Cardiac muscle cell (in vitro differentiated cells and primary cell): ENCODE measurements around the gene SNAP47. TPM values are rescaled to one million over a fixed set of nuclear protein-coding genes. Genes with fewer than 3 reads are reported as not detected.

Experiments used
- DNase-seq, 2 donors: peaks; one replicate each; pipeline versions ENCODE4 v3.0.0 to v3.0.0-alpha.2; 2010 to 2017; ENCODE audit warnings: low read depth in 1 of 2, low spot score in 1 of 2
- H3K27ac ChIP-seq: fragments of 200-600 bp; sonication (generic); 2 replicates; pipeline ENCODE4 v1.5.1; 2016
- H3K27me3 ChIP-seq: fragments of 200-600 bp; sonication (generic); 2 replicates; pipeline ENCODE4 v1.6.0; 2016; ENCODE audit warnings: control low read depth
- H3K36me3 ChIP-seq: fragments of 200-600 bp; sonication (generic); 2 replicates; pipeline ENCODE4 v1.5.1; 2016; ENCODE audit warnings: control low read depth
- H3K4me1 ChIP-seq: fragments of 200-600 bp; sonication (generic); 2 replicates; pipeline ENCODE4 v1.8.1; 2017; ENCODE audit warnings: low read depth, mild to moderate bottlenecking, mixed run types
- H3K4me3 ChIP-seq: fragments of 200-600 bp; sonication (generic); 2 replicates; pipeline ENCODE4 v1.5.1; 2016; ENCODE audit warnings: mild to moderate bottlenecking
- H3K9me3 ChIP-seq: fragments of 200-600 bp; sonication (generic); 2 replicates; pipeline ENCODE4 v1.5.1; 2017; ENCODE audit warnings: low read depth, mild to moderate bottlenecking, control low read depth
- CTCF ChIP-seq: IDR thresholded peaks from 2 replicates; pipeline ENCODE4 v1.5.1; 2012; ENCODE audit warnings: low read depth, mild to moderate bottlenecking, low read length
- polyA plus RNA-seq: library from polyadenylated mRNA; unstranded; fragments of >200 nt; fragmentation: Nextera tagmentation; extraction: Ambion mirVana; gene quantifications from 2 replicates; pipeline ENCODE4 v1.2.1, GENCODE V29; 2016
- total RNA-seq: library from RNA; depleted of rRNA; stranded (reverse); fragments of >200 nt; gene quantifications from 2 replicates; pipeline ENCODE4 v1.2.3, GENCODE V29; 2016

The SNAP47 gene
- total and polyA plus RNA-seq, 2 experiments from 2014 or later: 43.7 to 57.4 TPM

DNA sequence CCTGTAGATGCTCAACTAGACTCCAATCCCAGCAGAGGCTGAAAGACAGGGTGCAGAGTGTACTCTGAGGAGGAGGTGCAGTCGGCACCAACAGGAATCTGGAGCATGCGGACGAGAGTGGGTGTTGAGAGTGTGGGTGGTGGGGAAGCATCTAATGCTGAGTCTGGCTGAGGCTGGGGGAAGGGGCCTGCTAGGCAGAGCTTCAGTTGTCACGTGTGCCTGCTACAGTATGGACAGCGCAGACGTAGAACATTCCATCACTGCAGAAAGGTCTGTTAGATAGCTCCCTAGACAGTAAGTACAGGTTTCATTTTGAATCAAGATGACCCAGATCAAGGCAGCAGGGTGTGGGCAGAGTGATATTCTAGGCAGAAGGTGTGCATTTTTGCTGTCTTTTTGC lies 23.1 kb downstream of the SNAP47 start:
- H3K9me3 ChIP-seq: no peaks in the 10 kb centered on the region
- peaks cover 15% of the 10 kb centered on the region for H3K36me3 ChIP-seq
- TF ChIP-seq CTCF: no peak
- peaks cover 12% of the 10 kb centered on the region for H3K4me1 ChIP-seq
- H3K4me3 ChIP-seq: no peak overlapping the region
- H3K27me3 ChIP-seq: no peaks in the 10 kb centered on the region
- DNase-seq: peak in 1 of 2 donors; percentile 45
- H3K27ac ChIP-seq: peak overlapping the region; percentile 65

- no peak for TF ChIP-seq CTCF
- H3K4me1 ChIP-seq: peaks cover 12% of the 10 kb centered on the region
- no peak overlapping the region for H3K4me3 ChIP-seq
- peak overlapping the region; percentile 65 for H3K27ac ChIP-seq
- H3K9me3 ChIP-seq: no peaks in the 10 kb centered on the region
- no peaks in the 10 kb centered on the region for H3K27me3 ChIP-seq
- peak in 1 of 2 donors; percentile 83 for DNase-seq
- peaks cover 15% of the 10 kb centered on the region for H3K36me3 ChIP-seq
These were observed 24.4 kb downstream of the SNAP47 start for GRCh38 chr1:227759341-227760300.

DNA sequence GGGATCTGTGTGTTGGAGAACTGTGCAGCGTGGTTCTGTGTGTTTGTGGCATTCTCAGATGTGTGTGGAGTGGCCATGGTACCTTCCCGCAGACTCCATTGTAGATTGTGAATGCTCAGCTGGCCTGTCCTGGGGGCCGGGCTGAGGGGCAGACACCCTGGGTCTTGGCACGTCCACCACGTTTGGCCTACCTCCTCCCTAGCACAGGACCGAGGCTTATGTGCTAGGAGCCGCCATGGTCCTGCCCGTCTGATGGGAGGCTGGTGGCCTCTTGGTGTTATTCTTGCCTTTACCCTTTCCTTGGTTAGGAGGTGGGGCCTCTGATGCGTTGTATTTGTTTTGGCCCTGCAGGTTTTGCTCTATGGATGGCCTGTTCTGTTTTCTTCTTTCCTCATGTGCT lies 25.1 kb downstream of the SNAP47 start:
- Histone ChIP-seq H3K27me3 (no peaks in the 10 kb centered on the region), H3K4me3 (no peak overlapping the region), H3K4me1 (peaks cover 12% of the 10 kb centered on the region), H3K9me3 (no peaks in the 10 kb centered on the region), H3K36me3 (peaks cover 15% of the 10 kb centered on the region), H3K27ac (no peak overlapping the region)
- no peak for TF ChIP-seq CTCF
- DNase-seq: no peak

- Histone ChIP-seq H3K9me3 (no peaks in the 10 kb centered on the region), H3K4me3 (no peak overlapping the region), H3K4me1 (peaks cover 12% of the 10 kb centered on the region), H3K27ac (no peak overlapping the region), H3K36me3 (peaks cover 15% of the 10 kb centered on the region), H3K27me3 (no peaks in the 10 kb centered on the region)
- no peak for TF ChIP-seq CTCF
- DNase-seq: no peak
These were observed 26.5 kb downstream of the SNAP47 start for GRCh38 chr1:227761621-227762230.

- peak; percentile 79 to 91 for DNase-seq
- Histone ChIP-seq H3K4me1 (peaks cover 12% of the 10 kb centered on the region), H3K36me3 (peaks cover 17% of the 10 kb centered on the region), H3K27me3 (no peaks in the 10 kb centered on the region), H3K4me3 (no peak overlapping the region), H3K9me3 (no peaks in the 10 kb centered on the region), H3K27ac (no peak overlapping the region)
- peak; percentile 83 for TF ChIP-seq CTCF
These were observed 27.1 kb downstream of the SNAP47 start for GRCh38 chr1:227762231-227762911.
